Esophagus muscularis mucosa (tissue), 3 donors: ENCODE measurements around the gene CSGALNACT2.

Source experiments
- CTCF ChIP-seq, 3 experiments: fragments of 200-600 bp in 2 of 3; fragments of 450-650 bp in 1 of 3; sonication (generic) in 2 of 3; IDR thresholded peaks; one replicate each; pipeline ENCODE4 v1.5.1; 2017 to 2019; ENCODE audit warnings: antibody characterized with exemption in 3 of 3, mild to moderate bottlenecking in 2 of 3, moderate library complexity in 1 of 3
- POLR2A ChIP-seq: fragments of 450-650 bp; IDR thresholded peaks from one replicate; pipeline ENCODE4 v1.6.1; 2017; ENCODE audit warnings: antibody characterized with exemption, moderate library complexity, mild to moderate bottlenecking, low read depth
- POLR2AphosphoS5 ChIP-seq, 2 donors: sonication (generic); formaldehyde crosslinking; IDR thresholded peaks; one replicate each; pipeline ENCODE4 v1.6.1; 2017; ENCODE audit warnings: antibody characterized with exemption in 2 of 2

- TF ChIP-seq CTCF (IDR thresholded peaks at IDR 0.05) = no peak
- no peak for TF ChIP-seq POLR2AphosphoS5 (IDR thresholded peaks at IDR 0.05)
- no peak for TF ChIP-seq POLR2A
Observed at GRCh38 chr10:43111921-43112607, 26.2 kb upstream of the CSGALNACT2 start.
